H9 (cell line): ENCODE data around the gene RAB9A. TPM values are rescaled to one million over a fixed set of nuclear protein-coding genes. Genes with fewer than 3 reads are reported as not detected.

ENCODE experiments used
- DNase-seq: peaks from one replicate; pipeline ENCODE4 v3.0.0-alpha.2; 2017
- H2AFZ ChIP-seq: one replicate; pipeline ENCODE4 v1.6.1; 2013; ENCODE audit warnings: mild to moderate bottlenecking, low read length, control low read depth, moderate library complexity
- H2AK5ac ChIP-seq: 2 replicates; pipeline ENCODE4 v1.6.1; 2013; ENCODE audit warnings: low read length, control low read depth, mixed read lengths; ENCODE audit not compliant: insufficient read length
- H2BK120ac ChIP-seq: one replicate; pipeline ENCODE4 v1.6.1; 2013; ENCODE audit warnings: low read depth, mild to moderate bottlenecking, low read length, control low read depth, inconsistent platforms; ENCODE audit not compliant: poor library complexity, severe bottlenecking
- H2BK12ac ChIP-seq: 2 replicates; pipeline ENCODE4 v1.6.1; 2013; ENCODE audit warnings: low read length, control low read depth, mixed read lengths, low read depth; ENCODE audit not compliant: insufficient read length
- H2BK15ac ChIP-seq: 2 replicates; pipeline ENCODE4 v1.6.1; 2013; ENCODE audit warnings: low read depth, low read length, control low read depth
- H2BK20ac ChIP-seq: one replicate; pipeline ENCODE4 v1.6.1; 2013; ENCODE audit warnings: low read depth, mild to moderate bottlenecking, low read length, control low read depth, inconsistent platforms; ENCODE audit not compliant: poor library complexity, severe bottlenecking
- H2BK5ac ChIP-seq: 2 replicates; pipeline ENCODE4 v1.6.1; 2013; ENCODE audit warnings: low read length, control low read depth, mixed read lengths; ENCODE audit not compliant: insufficient read length
- H3K14ac ChIP-seq: 2 replicates; pipeline ENCODE4 v1.6.1; 2013; ENCODE audit warnings: low read length, control low read depth; ENCODE audit not compliant: insufficient read depth
- H3K18ac ChIP-seq: 2 replicates; pipeline ENCODE4 v1.6.1; 2013; ENCODE audit warnings: low read depth, mild to moderate bottlenecking, mixed read lengths, low read length, control low read depth; ENCODE audit not compliant: insufficient read length
- H3K23ac ChIP-seq: 2 replicates; pipeline ENCODE4 v1.6.1; 2013; ENCODE audit warnings: low read length, control low read depth, mixed read lengths, low read depth; ENCODE audit not compliant: insufficient read length
- H3K23me2 ChIP-seq: 2 replicates; pipeline ENCODE4 v1.6.1; 2013; ENCODE audit warnings: low read depth, mild to moderate bottlenecking, mixed read lengths, low read length, control low read depth; ENCODE audit not compliant: insufficient read length, poor library complexity, severe bottlenecking
- H3K27ac ChIP-seq: 2 replicates; pipeline ENCODE4 v1.5.1; 2013; ENCODE audit warnings: low read length, control low read depth, mixed read lengths, low read depth; ENCODE audit not compliant: insufficient read length
- H3K27me3 ChIP-seq: 2 replicates; pipeline ENCODE4 v1.6.1; 2013; ENCODE audit warnings: low read length, control low read depth, inconsistent platforms; ENCODE audit not compliant: insufficient read depth
- H3K4ac ChIP-seq: 2 replicates; pipeline ENCODE4 v1.6.1; 2013; ENCODE audit warnings: low read depth, mild to moderate bottlenecking, control low read depth, inconsistent platforms, low read length, moderate library complexity
- H3K4me1 ChIP-seq: 2 replicates; pipeline ENCODE4 v1.6.1; 2013; ENCODE audit warnings: low read length, control low read depth, inconsistent platforms; ENCODE audit not compliant: insufficient read depth
- H3K4me2 ChIP-seq: 2 replicates; pipeline ENCODE4 v1.6.1; 2013; ENCODE audit warnings: low read length, control low read depth, mixed read lengths; ENCODE audit not compliant: insufficient read length, insufficient read depth
- H3K56ac ChIP-seq: 2 replicates; pipeline ENCODE4 v1.6.1; 2013; ENCODE audit warnings: low read depth, mild to moderate bottlenecking, mixed read lengths, low read length, control low read depth; ENCODE audit not compliant: insufficient read length
- H3K79me1 ChIP-seq: 2 replicates; pipeline ENCODE4 v1.6.1; 2013; ENCODE audit warnings: low read depth, mild to moderate bottlenecking, moderate library complexity, low read length, control low read depth, inconsistent platforms; ENCODE audit not compliant: insufficient read depth, poor library complexity, severe bottlenecking
- H3K79me2 ChIP-seq: 2 replicates; pipeline ENCODE4 v1.6.1; 2013; ENCODE audit warnings: low read length, control low read depth, inconsistent platforms; ENCODE audit not compliant: insufficient read depth
- H3K9ac ChIP-seq: 2 replicates; pipeline ENCODE4 v1.6.1; 2013; ENCODE audit warnings: low read length, control low read depth, mixed read lengths; ENCODE audit not compliant: insufficient read length; ENCODE audit errors: extremely low read depth
- H3K9me3 ChIP-seq: one replicate; pipeline ENCODE4 v1.6.1; 2013; ENCODE audit warnings: low read depth, low read length, inconsistent platforms; ENCODE audit not compliant: control insufficient read depth
- H3T11ph ChIP-seq: one replicate; pipeline ENCODE4 v1.6.1; 2013; ENCODE audit warnings: mild to moderate bottlenecking, low read length, control low read depth, inconsistent platforms
- H4K20me1 ChIP-seq: one replicate; pipeline ENCODE4 v1.6.1; 2013; ENCODE audit not compliant: control insufficient read depth, insufficient read length, insufficient read depth
- H4K5ac ChIP-seq: 2 replicates; pipeline ENCODE4 v1.6.1; 2013; ENCODE audit warnings: low read depth, mild to moderate bottlenecking, mixed read lengths, low read length, control low read depth; ENCODE audit not compliant: insufficient read length
- H4K8ac ChIP-seq: replicated peaks from 2 replicates; pipeline ENCODE4 v1.6.1; 2013; ENCODE audit warnings: low read length, control low read depth, mixed read lengths, low read depth; ENCODE audit not compliant: insufficient read length
- H4K91ac ChIP-seq: 2 replicates; pipeline ENCODE4 v1.6.1; 2013; ENCODE audit warnings: low read depth, mild to moderate bottlenecking, moderate library complexity, mixed read lengths, low read length, control low read depth; ENCODE audit not compliant: insufficient read length
- H3K27ac Mint-ChIP-seq, 3 experiments: 2 replicates in 2 of 3; 3 replicates in 1 of 3; pipeline ENCODE4 v1.8.0; 2020 to 2021; ENCODE audit warnings: mixed read lengths in 3 of 3, mild to moderate bottlenecking in 1 of 3, moderate library complexity in 1 of 3
- H3K27me3 Mint-ChIP-seq: 2 replicates; pipeline ENCODE4 v1.8.0; 2021; ENCODE audit warnings: low read depth, mild to moderate bottlenecking, moderate library complexity, mixed read lengths
- H3K36me3 Mint-ChIP-seq, 3 experiments: 2 replicates in 2 of 3; 3 replicates in 1 of 3; pipeline ENCODE4 v1.8.0; 2020 to 2021; ENCODE audit warnings: low read depth in 3 of 3, mixed read lengths in 3 of 3; ENCODE audit not compliant: insufficient read depth in 1 of 3
- H3K4me1 Mint-ChIP-seq, 2 experiments: 2 replicates each; pipeline ENCODE4 v1.8.0; 2020; ENCODE audit warnings: mixed read lengths in 2 of 2
- H3K4me3 Mint-ChIP-seq, 2 experiments: 2 replicates in 1 of 2; 3 replicates in 1 of 2; pipeline ENCODE4 v1.8.0; 2020 to 2021; ENCODE audit warnings: mild to moderate bottlenecking in 2 of 2, mixed read lengths in 2 of 2, moderate library complexity in 1 of 2
- H3K9me3 Mint-ChIP-seq, 2 experiments: 2 replicates in 1 of 2; 3 replicates in 1 of 2; pipeline ENCODE4 v1.8.0; 2020; ENCODE audit warnings: mild to moderate bottlenecking in 2 of 2, mixed read lengths in 2 of 2, moderate library complexity in 1 of 2
- WGBS: extraction: QIAGEN DNeasy Blood & Tissue Kit; methylation state at CpG from one replicate; pipeline ENCODE4 v1.1.7; 2013; ENCODE audit warnings: missing lambda C conversion rate, low lambda C conversion rate, mixed read lengths; ENCODE audit not compliant: insufficient read length; ENCODE audit errors: extremely low coverage; 5-methylcytosine and 5-hydroxymethylcytosine counted together
- total RNA-seq: library from RNA; stranded (reverse); gene quantifications from 2 replicates; pipeline ENCODE4 v1.2.1, GENCODE V29; 2021
- TF ChIP-seq, protein P1 (sequence below): fragments of 200-600 bp; sonication (generic); conservative IDR thresholded peaks from 3 replicates; pipeline ENCODE4 v1.8.0; 2021; ENCODE audit warnings: antibody characterized with exemption, mild to moderate bottlenecking

RAB9A gene
- total RNA-seq, 1 experiment from 2014 or later = 21.3 TPM

- Histone ChIP-seq H3K27ac (no peak overlapping the region), H3K18ac (no peak overlapping the region), H4K8ac (no peak overlapping the region), H3K9me3 (no peaks in the 10 kb centered on the region), H2AFZ (no peak overlapping the region), H4K5ac (no peak overlapping the region), H3K79me2 (no peaks in the 10 kb centered on the region), H3K9ac (no peak overlapping the region), H3T11ph (no peak overlapping the region), H3K23me2 (no peaks in the 10 kb centered on the region), H3K23ac (no peak overlapping the region), H3K4me2 (no peak overlapping the region), H2BK5ac (no peak overlapping the region), H3K14ac (no peak overlapping the region), H3K4me1 (no peaks in the 10 kb centered on the region; the same call in 1 of the 2 replicates), H2BK120ac (no peak overlapping the region), H4K91ac (no peak overlapping the region), H3K56ac (no peak overlapping the region), H3K4ac (no peak overlapping the region), H2BK20ac (no peak overlapping the region), H2BK12ac (no peak overlapping the region), H2BK15ac (no peak overlapping the region), H2AK5ac (no peak overlapping the region), H3K27me3 (no peaks in the 10 kb centered on the region), H3K79me1 (no peaks in the 10 kb centered on the region), H4K20me1 (no peaks in the 10 kb centered on the region)
- TF ChIP-seq, protein P1, sequence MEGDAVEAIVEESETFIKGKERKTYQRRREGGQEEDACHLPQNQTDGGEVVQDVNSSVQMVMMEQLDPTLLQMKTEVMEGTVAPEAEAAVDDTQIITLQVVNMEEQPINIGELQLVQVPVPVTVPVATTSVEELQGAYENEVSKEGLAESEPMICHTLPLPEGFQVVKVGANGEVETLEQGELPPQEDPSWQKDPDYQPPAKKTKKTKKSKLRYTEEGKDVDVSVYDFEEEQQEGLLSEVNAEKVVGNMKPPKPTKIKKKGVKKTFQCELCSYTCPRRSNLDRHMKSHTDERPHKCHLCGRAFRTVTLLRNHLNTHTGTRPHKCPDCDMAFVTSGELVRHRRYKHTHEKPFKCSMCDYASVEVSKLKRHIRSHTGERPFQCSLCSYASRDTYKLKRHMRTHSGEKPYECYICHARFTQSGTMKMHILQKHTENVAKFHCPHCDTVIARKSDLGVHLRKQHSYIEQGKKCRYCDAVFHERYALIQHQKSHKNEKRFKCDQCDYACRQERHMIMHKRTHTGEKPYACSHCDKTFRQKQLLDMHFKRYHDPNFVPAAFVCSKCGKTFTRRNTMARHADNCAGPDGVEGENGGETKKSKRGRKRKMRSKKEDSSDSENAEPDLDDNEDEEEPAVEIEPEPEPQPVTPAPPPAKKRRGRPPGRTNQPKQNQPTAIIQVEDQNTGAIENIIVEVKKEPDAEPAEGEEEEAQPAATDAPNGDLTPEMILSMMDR = no peak
- no peak overlapping the region for H3K4me3 Mint-ChIP-seq
- H3K36me3 Mint-ChIP-seq = peaks cover 4 to 30% (median 18%) of the 10 kb centered on the region in 3 experiments; a peak in 5 of 7 replicates
- WGBS = no CpG with 5 or more reads among the region's 3 CpGs
- H3K27me3 Mint-ChIP-seq = no peaks in the 10 kb centered on the region; the same call in 1 of the 2 replicates
- H3K27ac Mint-ChIP-seq = no peak overlapping the region
- peaks cover 8 to 11% of the 10 kb centered on the region in 2 experiments for H3K4me1 Mint-ChIP-seq
- DNase-seq = no peak
- H3K9me3 Mint-ChIP-seq = peaks cover 36 to 56% of the 10 kb centered on the region in 2 experiments
Observed at GRCh38 chrX:13655674-13656073, 33.3 kb upstream of the RAB9A start.
